Measurements from ENCODE around the gene ZNF394.

GRCh38 chr7:99499371-99499720 lies 735 bp downstream of the ZNF394 start:
- no peak for TF ChIP-seq EZH2 (IDR thresholded peaks at IDR 0.05; ENCODE audit: borderline replicate concordance, insufficient read depth, low read depth, low read length, poor library complexity, severe bottlenecking)
- no peak for TF ChIP-seq CTCF (IDR thresholded peaks at IDR 0.05)
